Stimulated activated CD4-positive, alpha-beta T cell treated with anti-CD3 and anti-CD28 coated beads, Interleukin-1b, Interleukin-23, amount 100 ng/mL, for 4 hours (primary cell): ENCODE measurements around the gene CFAP74.
A peak's percentile ranks its signal among the peaks of the same experiment; 100 is the strongest.

Experiments used
- DNase-seq, 2 donors: peaks; one replicate each; pipeline ENCODE4 v3.0.0-alpha.2; 2020; ENCODE audit warnings: low read depth in 2 of 2

The CFAP74 gene

DNA sequence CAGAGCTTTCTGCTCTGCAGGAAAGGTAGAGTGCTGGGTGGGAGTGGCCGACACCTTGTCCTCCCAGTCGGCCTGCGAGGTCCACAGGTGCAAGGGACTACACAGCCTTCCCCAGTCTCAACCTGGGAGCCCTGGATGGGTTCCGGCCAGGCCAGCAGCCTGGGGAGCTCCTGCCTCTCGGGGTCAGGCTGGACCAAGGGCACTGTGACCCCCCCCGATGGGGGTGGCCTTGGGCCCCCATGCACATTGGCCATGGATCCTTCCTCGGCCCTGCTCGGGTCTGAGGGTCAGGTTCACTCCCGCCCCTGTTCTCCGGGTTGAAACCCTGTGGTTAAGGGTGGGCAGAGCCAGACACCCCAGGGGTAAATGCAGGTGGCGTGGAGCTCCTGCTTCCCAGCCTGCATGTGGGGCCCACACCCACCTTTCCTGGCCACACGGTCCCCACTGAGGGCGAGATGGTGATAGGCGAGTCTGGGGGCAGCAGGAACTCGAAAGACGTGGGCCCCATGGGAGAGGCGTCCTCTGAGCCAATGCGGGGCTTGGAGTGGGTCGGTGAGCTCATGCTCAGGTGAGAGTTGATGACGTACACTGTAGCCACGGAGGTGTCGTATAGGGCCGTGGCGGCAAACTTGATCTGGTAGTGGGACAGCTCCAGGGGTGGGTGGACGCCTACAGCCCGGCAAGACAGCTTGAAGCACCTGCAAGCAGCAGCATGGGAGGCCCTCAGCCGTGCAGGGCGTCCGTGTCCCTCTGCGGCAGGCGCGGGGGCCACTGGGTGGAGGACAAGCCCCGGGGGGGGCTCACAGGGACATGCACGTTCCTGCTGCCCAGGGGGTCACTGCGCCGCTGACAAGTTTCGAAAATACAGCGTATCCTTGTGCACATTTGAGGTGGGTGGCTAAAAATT is 73.7 kb downstream of the CFAP74 start:
- no peak for DNase-seq

GRCh38 chr1:1929102-1929638 is 74.4 kb downstream of the CFAP74 start:
- DNase-seq, result no peak

DNA sequence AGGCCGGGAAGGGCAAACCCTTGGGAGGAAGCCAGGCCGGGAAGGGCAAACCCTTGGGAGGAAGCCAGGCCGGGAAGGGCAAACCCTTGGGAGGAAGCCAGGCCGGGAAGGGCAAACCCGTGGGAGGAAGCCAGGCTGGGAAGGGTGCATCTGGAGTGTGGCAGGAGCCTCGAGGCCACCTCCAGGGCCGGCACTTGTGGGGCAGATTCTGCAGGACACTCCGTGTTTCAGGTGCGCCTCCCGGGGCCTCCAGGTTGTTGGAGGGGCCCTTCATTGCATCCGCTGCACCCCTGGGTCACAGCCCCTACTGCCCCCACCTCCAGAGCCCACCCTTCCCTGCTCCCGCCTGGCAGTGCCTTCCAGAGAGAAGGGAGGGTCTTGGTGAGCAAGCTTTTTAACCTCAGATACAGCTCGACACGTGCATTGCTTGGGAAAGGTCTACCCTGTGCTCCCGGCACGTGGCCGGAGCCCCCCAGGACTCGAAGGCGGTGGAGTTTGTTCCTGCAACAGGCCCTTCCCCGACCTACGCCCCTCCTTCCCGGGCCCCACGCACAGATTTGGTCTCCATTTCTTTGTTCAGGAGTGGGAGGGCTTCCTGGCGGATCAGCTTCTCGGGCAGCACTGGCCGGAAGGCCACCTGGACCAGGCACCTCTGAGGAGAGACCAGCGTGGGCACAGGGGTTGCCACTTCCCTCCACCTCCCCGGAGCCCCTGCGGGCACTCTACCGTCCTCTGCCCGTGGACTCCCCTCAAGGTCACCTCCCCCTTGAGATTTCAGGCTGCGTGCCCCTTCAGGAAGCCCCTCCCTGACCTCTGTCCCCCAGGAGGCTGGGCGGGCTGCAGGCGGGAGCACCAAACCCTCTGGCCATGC is 75.1 kb downstream of the CFAP74 start:
- no peak for DNase-seq

DNA sequence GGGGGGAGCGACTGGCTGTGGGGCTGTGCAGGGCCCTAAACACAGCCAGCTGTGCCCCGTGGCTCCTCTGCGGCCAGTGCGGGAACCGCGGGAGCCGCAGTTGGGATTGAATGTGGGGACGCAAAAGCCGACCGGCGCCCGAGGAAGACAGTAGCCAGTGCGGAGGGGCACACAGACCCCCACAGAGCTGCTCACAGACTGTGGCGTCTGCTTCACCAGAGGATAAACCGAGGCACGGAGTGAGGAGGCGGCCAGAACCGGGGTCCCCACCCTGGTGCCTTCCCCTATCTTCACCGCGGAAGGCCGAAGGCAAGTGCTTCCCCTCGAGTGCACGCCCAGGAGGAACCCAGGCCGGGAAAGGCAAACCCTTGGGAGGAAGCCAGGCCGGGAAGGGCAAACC is 75.8 kb downstream of the CFAP74 start:
- DNase-seq, result no peak

GRCh38 chr1:1926886-1927660 is 76.5 kb downstream of the CFAP74 start:
- no peak for DNase-seq

GRCh38 chr1:1926346-1926811 is 77.2 kb downstream of the CFAP74 start:
- no peak for DNase-seq

DNA sequence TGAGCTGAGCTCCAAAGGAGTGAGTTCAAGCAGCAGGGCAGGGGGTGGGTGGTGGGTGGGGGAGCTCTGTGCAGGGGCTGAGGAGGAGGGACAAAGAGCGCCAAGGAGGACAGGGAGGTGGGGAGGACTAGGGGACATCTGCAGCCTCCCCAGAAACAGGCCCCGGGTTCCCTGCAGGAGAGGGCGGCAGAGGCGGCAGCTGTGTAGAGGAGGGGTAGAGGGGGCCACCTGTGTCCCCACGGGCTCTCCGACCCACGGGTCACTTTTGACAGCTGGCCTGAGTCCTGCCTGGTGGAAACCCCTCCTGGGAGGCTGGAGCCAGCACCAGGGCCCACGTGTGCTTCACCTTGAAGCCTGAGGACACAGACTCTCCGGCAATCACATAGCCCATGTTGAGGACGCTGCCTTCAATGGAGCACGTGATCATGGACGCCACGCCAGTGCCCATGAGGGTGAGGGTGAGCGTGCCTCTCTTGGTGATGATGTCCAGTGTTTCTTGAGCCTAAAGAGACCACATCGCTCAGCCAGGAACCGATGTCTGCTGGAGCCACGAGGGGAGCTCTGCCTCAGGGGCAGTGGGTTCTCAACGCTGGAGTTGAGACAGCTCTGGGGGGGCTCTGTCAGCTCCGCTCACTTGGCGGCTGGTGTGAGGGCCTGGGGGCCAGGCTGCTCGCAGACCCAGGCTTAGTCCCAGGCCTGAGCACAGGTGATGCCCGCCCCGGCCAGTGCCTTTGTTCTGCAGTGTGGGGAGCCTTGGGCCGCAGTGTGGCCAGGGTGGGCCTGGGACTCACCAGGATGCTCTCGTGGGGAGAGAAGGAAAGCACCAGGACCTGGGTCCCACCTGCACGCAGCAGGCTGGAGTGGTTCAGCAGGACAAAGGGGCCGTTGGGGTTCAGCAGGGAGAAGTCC is 77.9 kb downstream of the CFAP74 start:
- no peak for DNase-seq

DNA sequence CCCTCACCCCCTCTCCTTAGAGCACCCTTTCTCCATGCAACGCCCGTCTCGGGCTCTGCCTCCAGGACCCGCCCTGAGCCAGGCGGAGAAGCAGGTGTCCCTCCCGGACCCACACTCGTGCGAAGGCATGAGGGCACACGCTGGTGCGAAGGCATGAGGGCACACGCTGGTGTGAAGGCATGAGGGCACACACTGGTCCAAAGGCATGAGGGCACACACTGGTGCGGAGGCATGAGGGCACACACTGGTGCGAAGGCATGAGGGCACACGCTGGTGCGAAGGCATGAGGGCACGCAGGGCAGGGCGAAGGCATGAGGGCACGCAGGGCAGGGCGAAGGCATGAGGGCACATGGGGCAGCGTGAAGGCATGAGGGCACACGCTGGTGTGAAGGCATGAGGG is 78.7 kb downstream of the CFAP74 start:
- DNase-seq, result no peak

GRCh38 chr1:1924386-1924785 is 79.2 kb downstream of the CFAP74 start:
- DNase-seq, result no peak

GRCh38 chr1:1922956-1923833 is 80.4 kb downstream of the CFAP74 start:
- DNase-seq, result no peak

GRCh38 chr1:1922702-1922955 is 81.0 kb downstream of the CFAP74 start:
- DNase-seq, result no peak

DNA sequence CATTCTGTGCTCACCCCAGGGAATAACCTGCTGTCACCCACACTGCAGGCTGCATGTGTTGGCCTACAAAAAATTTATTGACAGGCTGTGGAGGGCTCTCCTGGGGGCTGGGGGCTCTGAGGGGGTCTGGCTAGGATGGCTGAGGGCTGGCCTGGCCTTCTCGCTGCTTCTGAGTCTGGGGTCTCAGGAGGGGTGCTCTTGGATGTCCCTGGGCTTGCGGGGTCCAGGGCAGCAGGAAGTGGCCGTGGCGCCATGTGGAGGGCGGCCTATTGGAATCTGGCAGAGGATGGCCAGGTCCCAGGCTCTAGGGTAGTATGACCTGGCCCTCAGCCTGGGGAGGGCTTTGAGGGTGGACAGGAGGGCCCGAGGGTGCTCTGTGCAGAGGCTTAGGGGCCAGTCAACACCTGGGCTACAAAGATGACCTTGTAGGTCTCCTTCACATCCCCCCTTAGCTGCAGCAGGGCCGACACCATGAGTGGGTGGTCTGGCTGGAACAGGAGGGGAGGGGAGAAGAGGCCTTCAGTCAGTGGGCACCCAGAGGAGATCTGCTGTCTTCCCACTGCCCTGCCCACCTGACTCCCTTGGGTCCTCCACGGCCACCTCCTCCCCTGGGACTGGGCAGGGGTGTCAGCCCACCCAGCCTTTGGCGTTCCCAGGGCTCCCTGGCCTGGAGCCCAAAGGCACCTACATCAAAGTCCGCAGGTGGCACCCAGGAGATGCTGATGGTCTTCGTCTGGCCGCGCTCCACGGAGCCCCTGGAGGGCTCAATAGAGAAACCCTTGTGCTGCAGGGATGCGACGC is 81.5 kb downstream of the CFAP74 start:
- DNase-seq, result no peak

- no peak for DNase-seq
These were observed 82.1 kb downstream of the CFAP74 start for GRCh38 chr1:1921459-1921862.

- DNase-seq, result no peak
These were observed 82.8 kb downstream of the CFAP74 start for GRCh38 chr1:1920608-1921458.

DNA sequence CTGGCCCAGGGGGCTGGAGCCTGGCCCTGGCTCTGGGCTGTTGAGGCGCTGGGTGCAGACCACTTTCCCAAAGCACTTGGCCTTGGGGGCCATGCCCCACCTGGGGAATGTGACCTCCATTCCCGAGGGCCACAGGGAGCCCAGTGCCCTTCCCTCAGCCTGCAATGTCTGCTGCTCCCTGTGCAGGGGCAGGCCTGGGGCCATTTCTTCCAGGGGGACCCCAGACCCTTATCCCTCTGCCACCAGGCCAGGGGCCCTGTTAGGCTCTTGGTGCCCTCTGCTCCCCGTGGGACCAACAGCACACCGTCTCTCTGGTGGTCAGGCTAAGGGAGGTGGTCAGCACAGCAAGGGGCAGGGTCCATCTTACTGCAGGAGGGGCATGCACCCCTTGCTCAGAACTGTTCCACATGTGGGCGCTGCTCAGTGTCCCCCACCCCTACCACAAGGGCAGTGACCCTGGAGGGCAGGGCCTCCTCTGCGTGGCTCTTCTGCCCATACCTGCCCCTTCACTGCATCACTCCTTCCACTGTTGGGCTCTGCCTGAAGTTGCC is 83.5 kb downstream of the CFAP74 start:
- DNase-seq, result no peak

- DNase-seq, result peak; percentile 98 to 99
These were observed 84.1 kb downstream of the CFAP74 start for GRCh38 chr1:1919304-1920056.

DNA sequence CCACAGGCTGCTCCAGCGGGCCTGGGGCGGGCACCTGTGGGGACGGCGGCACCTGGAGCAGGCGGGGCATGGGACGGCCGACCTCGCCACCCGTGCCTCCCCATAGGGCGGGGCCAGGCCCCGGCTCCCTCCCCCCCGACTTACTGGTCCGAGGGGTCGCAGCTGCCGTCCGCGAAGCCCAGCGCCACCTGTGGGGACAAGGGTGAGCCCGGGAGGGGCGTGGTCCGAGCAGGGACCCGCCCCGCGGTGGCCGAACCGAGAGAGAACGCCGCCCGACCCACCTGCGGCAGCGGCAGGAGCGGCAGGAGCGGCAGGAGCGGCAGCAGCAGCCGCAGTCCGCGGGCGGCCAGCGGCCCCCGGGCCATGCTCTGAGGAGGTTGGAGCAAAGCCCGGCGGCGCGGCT is 84.7 kb downstream of the CFAP74 start, which contains the start of gene TMEM52:
Gene TMEM52 (minus strand): TSS at position 379 of the 403 bp plus-strand sequence. CDS start 14 bp downstream, at position 365.
- DNase-seq, result no peak
